NB4 (cell line): ENCODE measurements around the gene S100P.

Experiments
- DNase-seq: peaks from one replicate; pipeline ENCODE4 v3.0.0; 2010; ENCODE audit warnings: low read depth
- H3K4me3 ChIP-seq: one replicate; pipeline ENCODE4 v1.5.1; 2011; ENCODE audit warnings: mild to moderate bottlenecking, low read depth, low read length, moderate library complexity
- CTCF ChIP-seq: IDR thresholded peaks from one replicate; pipeline ENCODE4 v1.5.1; 2012; ENCODE audit warnings: low read depth, low read length
- MAX ChIP-seq: IDR thresholded peaks from 2 replicates; pipeline ENCODE4 v1.6.1; 2011; ENCODE audit warnings: low read depth, low read length
- MYC ChIP-seq: IDR thresholded peaks from 2 replicates; pipeline ENCODE4 v1.6.1; 2011; ENCODE audit warnings: low read depth, low read length
- POLR2A ChIP-seq: IDR thresholded peaks from 2 replicates; pipeline ENCODE4 v1.6.1; 2011; ENCODE audit warnings: mild to moderate bottlenecking; ENCODE audit not compliant: insufficient read length; ENCODE audit errors: extremely low read depth

Gene S100P

GRCh38 chr4:6655924-6656323 lies 37.8 kb upstream of the S100P start:
- DNase-seq: no peak
- no peak overlapping the region for H3K4me3 ChIP-seq
- TF ChIP-seq POLR2A: no peak
- TF ChIP-seq MAX: no peak
- no peak for TF ChIP-seq MYC
- TF ChIP-seq CTCF: no peak

GRCh38 chr4:6657242-6658208 lies 36.2 kb upstream of the S100P start:
- TF ChIP-seq MYC (no peak), CTCF (no peak), POLR2A (no peak), MAX (no peak)
- no peak overlapping the region for H3K4me3 ChIP-seq
- DNase-seq: no peak

- no peak for DNase-seq
- no peak overlapping the region for H3K4me3 ChIP-seq
- TF ChIP-seq MYC: no peak
- TF ChIP-seq MAX: no peak
- no peak for TF ChIP-seq POLR2A
Measured at GRCh38 chr4:6658209-6658595, 35.5 kb upstream of the S100P start.

GRCh38 chr4:6658597-6659075 lies 35.0 kb upstream of the S100P start:
- no peak for DNase-seq
- no peak overlapping the region for H3K4me3 ChIP-seq

GRCh38 chr4:6659897-6660296 lies 33.8 kb upstream of the S100P start:
- TF ChIP-seq MAX: no peak
- TF ChIP-seq POLR2A: no peak
- TF ChIP-seq MYC: no peak
- no peak for TF ChIP-seq CTCF
- no peak for DNase-seq
- H3K4me3 ChIP-seq: no peak overlapping the region

More at GRCh38 chr4:6658597-6659075, 35.0 kb upstream of the S100P start:
- TF ChIP-seq POLR2A: no peak
- no peak for TF ChIP-seq CTCF
- no peak for TF ChIP-seq MYC

- H3K4me3 ChIP-seq: no peak overlapping the region
- no peak for DNase-seq
- TF ChIP-seq POLR2A: no peak
- no peak for TF ChIP-seq MAX
- TF ChIP-seq CTCF: no peak
- TF ChIP-seq MYC: no peak
Measured at GRCh38 chr4:6660430-6660829, 33.2 kb upstream of the S100P start.
